GM18511 (cell line): Measurements from ENCODE around the gene TRPM3.
A peak's percentile ranks its signal among the peaks of the same experiment; 100 is the strongest.
"Not testable (repeated sequence)": the region's sequence is repeated elsewhere in the genome, so short reads cannot be mapped to it uniquely, and the experiment has no call there.

ENCODE experiments used
- ATAC-seq: cut with Tn5 transposase; IDR thresholded peaks from one replicate; pipeline ENCODE4 v1.9.1; 2021; ENCODE audit warnings: mild to moderate bottlenecking, moderate library complexity; ENCODE audit not compliant: unreplicated experiment

TRPM3 gene

GRCh38 chr9:71001780-71002386, 119.5 kb downstream of the TRPM3 start:
- ATAC-seq = peak; percentile 72

DNA sequence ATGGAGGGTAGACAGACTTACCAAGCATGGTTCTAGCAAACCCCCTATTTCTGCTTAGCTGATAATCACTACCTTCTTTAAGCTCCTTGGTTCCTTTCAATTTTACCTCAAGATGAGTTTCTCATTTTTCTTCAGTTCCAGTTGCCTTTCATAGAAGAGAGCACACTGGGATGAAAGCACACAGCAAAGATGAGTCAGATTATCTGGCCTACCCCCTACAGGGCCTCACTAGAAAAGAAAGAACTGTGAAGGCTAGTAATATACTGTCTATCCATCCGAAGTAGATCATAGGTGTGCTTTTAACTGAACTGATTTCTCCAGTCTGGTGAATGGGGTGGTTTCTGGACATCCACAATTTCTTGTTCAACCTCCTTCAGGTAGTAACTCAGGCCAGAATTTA, 122.5 kb downstream of the TRPM3 start:
- no peak for ATAC-seq

DNA sequence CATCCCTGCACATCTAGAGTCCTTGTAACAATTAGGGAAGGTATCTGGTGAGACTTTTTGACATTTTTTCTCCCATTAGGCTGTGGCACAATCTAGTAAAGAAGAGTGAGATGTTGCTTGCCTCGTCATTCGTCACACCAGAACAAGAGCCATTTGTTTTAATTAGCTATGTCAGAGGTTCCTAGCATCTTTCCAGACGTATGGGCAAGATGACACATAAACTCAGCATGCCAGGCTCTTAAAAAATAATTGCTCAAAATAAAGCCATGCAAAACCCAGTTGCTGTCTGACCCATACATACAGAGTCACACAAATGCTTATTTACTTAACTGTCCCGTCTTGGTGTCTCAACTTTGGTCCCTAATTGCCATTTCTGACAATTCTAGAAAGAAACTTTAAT, 125.9 kb downstream of the TRPM3 start:
- ATAC-seq = no peak

- no peak for ATAC-seq
Observed at GRCh38 chr9:70994582-70994981, 126.8 kb downstream of the TRPM3 start.

- no peak for ATAC-seq
Observed at GRCh38 chr9:70988551-70988950, 132.9 kb downstream of the TRPM3 start.

GRCh38 chr9:70987986-70988385, 133.4 kb downstream of the TRPM3 start:
- no peak for ATAC-seq

DNA sequence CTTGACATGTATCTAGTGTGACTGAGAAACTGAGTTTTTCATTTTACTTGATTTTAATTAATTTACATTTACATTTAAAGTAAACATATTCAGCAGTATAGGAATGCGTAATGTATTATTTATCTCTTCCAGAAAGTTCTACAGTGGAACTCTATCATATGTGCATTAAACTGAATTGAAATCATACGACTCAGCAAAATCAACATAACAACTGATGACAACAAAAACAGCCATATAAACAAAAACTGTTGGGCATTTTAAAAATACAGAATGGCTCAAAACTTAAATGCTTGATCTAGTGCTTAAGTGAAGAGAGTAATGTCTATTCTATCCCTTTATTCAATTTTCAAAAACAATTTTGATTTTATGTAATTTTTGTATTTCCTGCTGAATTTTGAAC, 134.4 kb downstream of the TRPM3 start:
- no peak for ATAC-seq

GRCh38 chr9:70983723-70984295, 137.6 kb downstream of the TRPM3 start:
- no peak for ATAC-seq

DNA sequence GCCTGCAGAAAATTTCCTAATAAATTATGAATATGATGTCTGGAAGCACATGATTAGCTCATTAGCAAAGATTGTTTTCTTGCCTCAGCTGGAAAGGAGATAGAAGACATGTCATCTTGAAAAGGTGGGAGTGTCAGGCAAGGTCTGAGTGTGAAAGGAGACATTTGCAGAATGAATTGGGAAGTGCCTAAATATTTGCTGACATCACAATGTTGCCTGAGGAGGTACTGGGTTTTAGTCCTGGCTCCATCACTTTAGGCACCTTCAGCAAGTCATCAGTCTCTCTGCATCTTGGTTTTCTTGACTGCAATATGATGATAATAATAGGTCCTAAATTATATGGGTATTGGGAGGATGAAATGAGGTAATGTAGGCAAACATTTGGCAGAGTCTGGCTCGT, 140.1 kb downstream of the TRPM3 start:
- ATAC-seq = no peak

DNA sequence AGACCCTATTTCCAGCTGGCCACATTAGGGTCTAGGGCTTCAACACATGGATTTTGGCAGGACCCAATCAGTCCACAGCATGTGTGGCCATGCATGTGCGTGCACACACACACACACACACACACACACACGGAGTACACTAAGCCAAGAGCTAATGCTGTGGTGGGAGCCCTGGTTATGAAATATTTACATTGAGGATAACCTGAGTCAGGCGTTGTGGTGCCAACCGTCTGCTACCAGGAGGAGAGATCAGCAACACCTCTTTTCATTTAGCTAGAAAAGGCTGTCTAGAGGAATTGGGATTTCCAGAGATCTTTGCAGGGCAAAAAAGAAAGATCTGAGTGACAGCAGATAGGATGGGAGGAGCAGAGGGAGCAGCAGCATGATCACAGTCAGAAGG, 141.5 kb downstream of the TRPM3 start:
- no peak for ATAC-seq

- ATAC-seq = no peak
Observed at GRCh38 chr9:70978085-70978484, 143.3 kb downstream of the TRPM3 start.

GRCh38 chr9:70975821-70976220, 145.6 kb downstream of the TRPM3 start:
- ATAC-seq = no peak

GRCh38 chr9:70971723-70972122, 149.7 kb downstream of the TRPM3 start:
- no peak for ATAC-seq

GRCh38 chr9:70966380-70966779, 155.0 kb downstream of the TRPM3 start:
- not testable (repeated sequence) for ATAC-seq

- no peak for ATAC-seq
Observed at GRCh38 chr9:70964861-70965260, 156.6 kb downstream of the TRPM3 start.

- no peak for ATAC-seq
Observed at GRCh38 chr9:70963554-70963953, 157.9 kb downstream of the TRPM3 start.

- no peak for ATAC-seq
Observed at GRCh38 chr9:70962761-70963440, 158.5 kb downstream of the TRPM3 start.

DNA sequence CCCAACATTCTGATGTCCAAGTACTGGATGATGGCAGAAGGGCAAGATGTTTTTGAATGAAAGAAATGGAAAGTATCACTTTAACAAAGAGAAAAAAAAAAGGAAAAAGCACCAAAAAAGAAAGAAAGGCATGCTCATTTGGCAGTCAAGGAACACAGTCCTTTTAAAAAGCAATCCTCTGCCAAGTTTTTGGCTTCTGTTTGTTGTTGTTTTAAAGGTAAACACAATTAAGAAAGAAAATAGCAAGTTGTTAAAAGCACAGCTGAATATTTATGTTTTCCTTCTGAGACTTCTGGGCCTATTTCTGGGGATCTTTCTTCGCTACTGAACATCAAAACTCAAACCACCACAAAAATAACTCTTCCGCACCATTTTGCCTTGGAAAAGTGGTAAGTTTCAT, 162.1 kb downstream of the TRPM3 start:
- no peak for ATAC-seq

- ATAC-seq = no peak
Observed at GRCh38 chr9:70954596-70955143, 166.8 kb downstream of the TRPM3 start.

DNA sequence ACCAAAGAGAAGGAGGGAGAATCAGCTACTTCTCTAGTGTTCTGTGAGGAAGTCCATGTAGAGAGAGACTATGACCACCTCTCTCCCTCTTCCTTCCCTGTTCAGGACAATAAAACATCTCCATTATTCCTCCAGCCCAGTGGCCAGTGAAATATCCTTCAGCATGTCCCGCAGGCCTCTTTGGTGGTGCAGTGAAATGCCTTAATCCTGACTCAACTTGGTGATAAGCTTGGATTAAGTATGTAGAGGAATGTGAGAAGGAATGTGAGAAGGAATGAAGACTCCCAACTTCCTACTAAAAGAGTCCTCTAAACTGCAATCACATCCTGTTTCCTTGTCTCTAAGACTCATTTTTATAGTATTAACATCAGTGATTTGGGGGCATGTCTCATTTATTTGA, 167.3 kb downstream of the TRPM3 start:
- ATAC-seq = no peak

- no peak for ATAC-seq
Observed at GRCh38 chr9:70951749-70952727, 169.4 kb downstream of the TRPM3 start.
